DMS114 treated with DMSO at 0.1 percent for 48 hours (cell line): ENCODE data around the gene CUX1.

Experiments used
- DNase-seq: peaks from one replicate; lab custom pipeline; 2025; ENCODE audit not compliant: unreplicated experiment; lab: John Stamatoyannopoulos, UW

Gene CUX1

DNA sequence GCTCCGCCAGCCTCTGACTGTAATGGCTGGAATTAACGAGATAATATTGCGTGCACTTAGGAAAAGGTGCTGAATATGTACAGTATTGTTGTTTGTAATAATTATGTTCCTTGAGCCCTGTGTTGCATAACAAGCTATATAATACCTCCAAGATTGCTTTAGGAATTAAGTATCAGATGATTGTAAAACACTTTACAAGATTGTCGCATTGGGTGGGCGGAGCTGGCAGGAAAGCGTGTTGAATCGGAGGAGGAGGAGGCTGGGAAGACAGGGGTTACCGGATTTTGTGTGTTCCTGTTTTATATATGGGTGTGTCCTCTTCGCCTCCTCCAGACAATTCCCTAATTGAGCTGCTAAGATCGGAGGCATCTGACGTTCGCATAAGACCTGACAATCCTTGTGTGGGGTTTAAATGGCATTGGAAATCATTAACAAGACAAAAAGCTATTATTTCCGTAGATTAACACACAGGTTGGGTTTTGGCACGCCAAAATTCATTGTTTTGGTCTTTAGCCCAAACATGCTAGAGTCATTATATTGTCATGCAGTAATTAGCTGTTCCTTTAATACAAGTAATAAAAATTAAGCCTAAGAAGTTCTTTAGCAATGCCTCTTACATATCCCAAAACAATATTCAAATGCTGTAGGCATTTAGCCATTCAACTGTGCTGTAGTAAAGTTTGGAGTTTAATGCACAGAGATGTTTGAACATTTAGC, 276.3 kb downstream of the CUX1 start:
- no peak for DNase-seq

- no peak for DNase-seq
Observed at GRCh38 chr7:102094316-102094650, 276.9 kb downstream of the CUX1 start.

- DNase-seq = no peak
Observed at GRCh38 chr7:102095321-102096011, 278.0 kb downstream of the CUX1 start.

DNA sequence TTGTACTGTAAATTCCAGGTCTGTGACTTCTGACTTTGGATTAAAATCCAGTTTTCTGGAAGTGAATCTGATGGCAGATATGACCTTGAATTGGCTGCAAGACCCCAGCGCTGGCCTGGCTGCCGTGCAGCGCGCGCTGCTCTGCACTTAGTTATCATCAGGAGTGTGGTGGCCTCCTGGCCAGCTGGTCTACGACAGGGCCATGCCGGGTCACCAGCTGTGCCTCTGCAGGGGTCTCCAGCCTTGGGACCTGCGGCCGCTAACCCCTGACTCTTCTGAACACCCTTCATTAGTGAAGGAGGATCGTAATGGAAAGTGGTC, 278.5 kb downstream of the CUX1 start:
- no peak for DNase-seq

DNA sequence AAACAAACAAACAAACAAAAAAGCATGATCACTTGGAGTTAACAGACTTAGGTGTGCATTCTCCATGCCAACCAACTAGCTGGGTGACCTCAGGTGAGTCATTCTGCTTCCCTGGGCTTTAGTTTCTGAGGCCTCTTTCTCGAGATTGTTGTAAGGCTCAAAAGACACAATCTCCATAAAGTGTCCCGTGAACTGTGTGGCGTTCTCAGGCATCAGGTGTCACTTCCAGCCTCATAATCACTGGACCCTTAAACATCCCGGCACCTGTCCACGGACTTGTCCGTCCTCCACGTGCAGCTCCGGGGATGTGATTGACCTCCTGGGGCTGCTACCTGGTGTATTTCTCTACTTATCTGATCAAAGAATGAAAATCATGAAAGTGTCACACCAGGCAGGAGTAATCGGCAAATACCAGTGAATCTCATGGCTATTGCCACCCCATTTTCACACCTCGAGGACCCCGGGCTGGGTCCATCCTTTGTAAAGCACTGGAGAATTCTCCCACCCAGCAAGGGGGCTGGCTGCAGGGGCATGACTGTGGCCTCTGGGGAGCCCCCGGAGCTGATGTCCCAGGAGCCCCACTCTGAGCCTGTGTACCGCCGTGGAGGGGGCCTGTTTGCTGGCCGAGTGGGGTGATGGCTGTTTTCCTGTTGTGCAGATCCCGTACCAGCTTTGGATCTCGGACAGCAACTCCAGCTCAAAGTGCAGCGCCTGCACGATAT, 279.4 kb downstream of the CUX1 start:
- no peak for DNase-seq

- no peak for DNase-seq
Observed at GRCh38 chr7:102097601-102098161, 280.3 kb downstream of the CUX1 start.

DNA sequence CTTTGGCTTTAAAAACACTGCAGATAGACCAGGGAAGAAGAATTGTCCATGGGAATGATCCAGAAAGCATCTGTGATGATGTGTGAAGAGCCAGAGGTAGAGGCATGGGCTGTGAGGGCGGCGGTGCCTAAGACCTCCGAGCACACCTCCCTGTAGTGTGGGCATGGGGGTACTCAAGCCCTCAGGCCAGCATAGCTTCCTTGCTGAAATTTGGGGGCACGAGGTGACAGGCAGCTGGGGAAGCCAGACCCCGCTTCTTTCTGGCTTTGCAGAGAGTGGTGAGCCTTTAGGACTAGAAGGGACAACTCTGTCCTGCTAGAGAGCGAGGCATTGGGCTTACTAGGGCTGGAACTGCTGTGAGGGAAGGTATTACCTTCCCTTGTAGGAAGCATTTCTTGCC, 281.6 kb downstream of the CUX1 start:
- DNase-seq = no peak

DNA sequence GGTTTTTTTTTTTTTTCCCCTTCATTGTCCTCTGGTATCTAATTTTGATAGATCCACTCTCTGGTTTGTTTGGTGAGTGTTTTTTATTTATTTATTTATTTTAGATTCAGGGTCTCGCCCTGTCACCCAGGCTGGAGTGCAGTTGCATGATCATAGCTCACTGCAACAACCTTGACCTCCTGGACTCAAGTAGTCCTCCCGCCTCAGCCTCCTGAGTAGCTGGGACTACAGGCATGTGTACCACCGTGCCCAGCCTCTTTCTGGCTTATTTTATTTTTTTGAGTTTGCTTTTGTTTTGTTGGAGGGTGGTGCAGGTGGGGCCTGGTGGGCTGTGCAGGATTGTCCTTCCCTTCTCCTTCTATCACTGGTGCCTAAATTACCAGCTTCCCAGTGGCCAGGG, 282.0 kb downstream of the CUX1 start:
- no peak for DNase-seq

DNA sequence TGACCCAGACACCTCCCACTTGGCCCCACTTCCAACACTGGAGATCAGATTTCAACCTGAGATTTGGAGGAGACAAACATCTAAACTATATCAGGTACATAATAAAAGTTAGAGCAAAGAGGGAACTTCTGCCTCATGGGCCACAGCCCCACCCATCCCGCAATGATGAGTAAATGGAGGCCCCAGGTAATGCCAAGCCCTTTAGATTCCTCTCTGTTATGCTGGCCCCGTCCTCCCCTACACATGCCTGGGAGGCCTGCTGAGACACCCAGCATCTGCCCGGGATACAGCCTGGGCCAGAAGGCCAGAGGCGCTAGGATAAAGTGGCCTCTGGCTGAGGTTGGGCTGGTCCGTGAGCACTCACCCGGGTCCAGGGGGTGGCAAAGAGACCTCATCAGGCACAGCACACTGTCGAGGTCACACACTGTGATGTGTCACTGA, 283.7 kb downstream of the CUX1 start:
- no peak for DNase-seq

- no peak for DNase-seq
Observed at GRCh38 chr7:102101926-102102325, 284.5 kb downstream of the CUX1 start.

- no peak for DNase-seq
Observed at GRCh38 chr7:102103027-102103372, 285.6 kb downstream of the CUX1 start.

DNA sequence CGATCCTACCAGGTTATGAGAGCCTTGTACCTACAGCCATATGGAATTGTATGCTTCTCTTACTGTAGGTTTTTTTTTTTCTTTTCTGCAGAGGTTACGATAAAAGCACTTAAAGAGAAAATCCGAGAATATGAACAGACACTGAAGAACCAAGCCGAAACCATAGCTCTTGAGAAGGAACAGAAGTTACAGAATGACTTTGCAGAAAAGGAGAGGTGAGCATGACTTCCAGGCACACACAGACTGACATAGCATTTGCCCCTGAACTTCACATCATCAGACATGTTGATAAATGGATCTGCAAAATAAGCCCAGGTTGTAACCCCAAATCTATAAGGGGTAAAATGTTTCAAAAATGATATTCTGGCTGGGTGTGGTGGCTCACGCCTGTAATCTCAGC, 286.8 kb downstream of the CUX1 start:
- DNase-seq = no peak

DNA sequence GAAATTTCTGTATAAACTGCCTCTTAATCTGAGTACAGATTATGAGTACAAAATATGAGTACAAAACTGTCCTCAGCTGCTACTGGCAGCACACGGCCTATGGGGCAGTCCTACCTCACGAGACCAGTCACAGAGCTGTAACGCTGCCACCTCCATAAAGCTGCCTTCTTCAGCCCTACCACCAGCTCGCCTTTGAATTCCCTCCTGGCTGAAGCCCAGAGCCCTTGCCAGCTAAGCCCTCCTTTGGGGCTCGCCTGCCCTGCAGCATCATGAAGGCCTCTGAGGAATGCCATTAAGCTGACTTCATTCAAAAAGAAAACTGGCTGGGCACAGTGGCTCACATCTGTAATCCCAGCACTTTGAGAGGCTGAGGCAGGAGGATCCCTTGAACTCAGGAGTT, 289.2 kb downstream of the CUX1 start:
- no peak for DNase-seq

DNA sequence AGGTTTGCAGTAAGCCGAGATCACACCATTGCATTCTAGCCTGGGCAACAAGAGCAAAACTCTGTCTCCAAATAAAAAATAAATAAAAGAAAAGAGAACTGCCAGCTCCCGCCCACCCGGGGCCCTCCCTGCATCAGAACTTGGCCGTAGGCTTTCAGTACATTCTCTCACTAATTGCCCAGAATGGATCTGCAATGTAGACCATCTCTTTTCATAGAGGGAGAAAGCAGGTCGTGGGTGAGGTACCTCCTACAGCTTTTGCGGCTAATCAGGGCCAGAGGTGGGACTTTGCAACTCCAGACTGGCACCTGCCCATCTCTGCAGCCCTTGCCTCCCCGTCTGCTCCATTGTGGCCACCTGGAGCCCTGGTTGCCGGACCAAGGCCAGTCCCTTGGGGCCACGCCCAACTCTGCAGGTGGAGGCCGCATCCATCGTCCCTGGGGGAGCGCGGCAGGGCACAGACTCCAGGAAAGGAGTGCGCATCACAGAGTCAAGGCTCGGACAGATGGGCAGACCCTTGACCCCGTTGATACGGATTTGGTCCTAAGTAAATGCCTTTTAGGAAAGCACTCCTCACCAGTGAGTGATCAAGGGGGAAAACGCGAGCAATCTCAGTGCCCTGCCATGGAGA, 290.2 kb downstream of the CUX1 start:
- DNase-seq = no peak

DNA sequence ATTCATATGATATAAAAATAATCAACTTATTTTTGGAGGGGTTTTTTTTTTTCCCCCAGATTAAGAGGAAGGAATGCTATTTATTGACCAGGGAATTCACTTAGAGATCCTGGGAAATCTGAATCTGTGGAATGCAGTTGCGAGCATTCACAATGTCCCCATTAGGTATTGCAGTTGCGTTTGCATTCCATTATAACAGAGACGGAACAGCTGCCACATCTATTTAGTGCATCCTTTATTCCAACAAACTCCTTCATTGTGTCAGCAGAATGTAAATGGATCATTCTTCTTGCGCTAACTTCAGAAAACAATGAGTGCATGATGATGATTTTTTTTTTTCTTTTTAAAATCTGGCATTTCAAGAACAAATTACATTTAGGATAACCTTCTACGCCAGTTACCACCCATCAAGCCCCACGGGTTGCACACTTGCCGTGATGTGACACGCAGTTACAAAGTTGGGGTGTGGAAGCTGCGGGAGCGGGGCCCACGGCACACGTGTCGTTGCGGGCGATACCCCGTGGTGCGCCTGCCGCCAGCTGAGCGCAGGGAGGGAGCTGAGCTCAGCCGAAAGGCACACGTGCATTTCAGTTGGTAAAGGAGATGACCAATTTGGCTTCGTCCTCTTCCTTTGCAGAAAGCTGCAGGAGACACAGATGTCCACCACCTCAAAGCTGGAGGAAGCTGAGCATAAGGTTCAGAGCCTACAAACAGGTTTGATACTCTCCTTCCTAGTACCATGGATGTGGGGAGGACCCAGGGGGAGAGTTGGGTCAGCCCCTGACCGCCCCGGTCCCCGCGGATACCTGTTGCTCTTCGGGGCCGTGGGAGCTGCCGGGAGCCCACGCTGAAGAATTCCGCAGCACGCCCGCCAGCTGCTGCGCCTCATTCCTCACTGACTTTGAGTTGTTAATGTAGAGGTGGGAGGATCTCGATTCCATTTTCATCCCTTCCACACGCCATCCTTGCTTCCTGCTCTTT, 293.9 kb downstream of the CUX1 start:
- no peak for DNase-seq

DNA sequence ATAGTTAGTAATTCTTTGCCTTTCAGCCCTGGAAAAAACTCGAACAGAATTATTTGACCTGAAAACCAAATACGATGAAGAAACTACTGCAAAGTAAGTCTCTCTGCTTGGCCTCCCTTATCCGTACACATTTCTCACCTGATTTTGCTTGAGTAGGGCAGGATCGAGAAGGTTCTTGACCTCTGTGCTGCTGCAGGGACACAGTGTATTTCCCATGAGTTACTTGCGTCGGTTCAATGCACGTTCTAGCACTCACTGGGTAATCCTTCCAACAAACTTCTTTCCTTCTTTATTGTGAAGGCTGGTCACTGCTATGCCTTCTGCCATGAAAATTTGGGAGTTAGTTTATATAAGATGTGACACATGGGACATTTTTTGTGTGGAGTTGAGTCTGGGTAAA, 297.8 kb downstream of the CUX1 start:
- DNase-seq = no peak

DNA sequence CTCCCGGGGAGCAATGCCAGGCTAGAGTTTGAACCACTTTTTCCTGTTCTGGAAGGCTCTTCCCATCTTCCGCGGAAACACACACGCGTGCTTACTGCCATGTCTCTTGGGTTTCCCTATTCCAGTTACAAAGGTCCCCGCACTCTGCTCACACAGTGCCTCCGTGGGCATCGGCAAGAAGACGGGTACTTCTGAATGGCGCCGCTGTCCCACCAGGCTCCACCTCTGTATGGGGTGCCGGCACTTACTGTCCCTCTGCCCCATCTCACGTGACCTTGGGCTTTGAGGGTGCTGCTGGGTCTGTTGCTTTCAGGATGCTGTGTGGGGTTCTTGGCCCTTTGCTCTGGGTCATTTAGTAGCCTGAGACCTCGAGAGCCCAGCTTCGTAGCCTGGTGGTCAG, 298.5 kb downstream of the CUX1 start:
- no peak for DNase-seq

DNA sequence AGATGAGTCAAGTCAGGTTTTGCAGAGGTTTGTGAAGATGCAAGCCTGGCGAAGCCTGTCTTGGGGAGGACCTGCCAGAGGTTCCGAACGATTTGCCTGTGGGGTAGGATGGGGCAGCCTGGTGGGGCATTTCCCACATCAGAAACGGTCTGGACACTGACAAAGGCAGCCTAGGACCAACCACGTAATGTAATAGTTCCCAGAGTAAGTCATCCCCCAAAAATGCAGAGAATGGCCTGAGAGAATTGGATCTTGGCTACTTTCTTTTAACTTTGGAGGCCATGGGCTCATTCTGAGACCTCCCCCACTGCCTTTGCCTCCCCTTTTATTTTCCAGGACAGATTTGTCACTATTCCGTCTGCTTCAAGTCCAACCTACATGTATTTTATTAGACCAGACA, 300.3 kb downstream of the CUX1 start:
- no peak for DNase-seq

GRCh38 chr7:102119213-102119651, 301.8 kb downstream of the CUX1 start:
- no peak for DNase-seq

DNA sequence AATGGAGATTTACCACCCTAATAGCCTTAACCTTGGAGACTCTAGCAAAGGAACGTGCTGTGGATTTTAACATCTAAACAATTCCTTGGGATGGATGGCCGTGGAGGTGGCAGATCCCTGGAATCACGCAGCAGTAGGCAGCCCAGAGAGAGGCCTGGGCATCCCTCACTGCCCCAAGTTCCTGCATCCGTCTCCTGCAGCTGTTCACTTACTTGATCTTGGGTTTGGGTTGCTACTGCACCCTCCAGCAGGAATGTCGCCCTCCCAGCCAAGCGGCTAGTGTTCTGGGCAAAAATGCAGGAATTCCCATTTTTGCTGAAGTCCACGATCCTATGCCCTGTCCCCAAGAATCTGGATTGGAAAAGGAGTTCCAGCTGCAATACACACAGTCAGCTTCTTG, 302.5 kb downstream of the CUX1 start:
- DNase-seq = no peak
